ENCODE data around the gene MFAP5.

DNA sequence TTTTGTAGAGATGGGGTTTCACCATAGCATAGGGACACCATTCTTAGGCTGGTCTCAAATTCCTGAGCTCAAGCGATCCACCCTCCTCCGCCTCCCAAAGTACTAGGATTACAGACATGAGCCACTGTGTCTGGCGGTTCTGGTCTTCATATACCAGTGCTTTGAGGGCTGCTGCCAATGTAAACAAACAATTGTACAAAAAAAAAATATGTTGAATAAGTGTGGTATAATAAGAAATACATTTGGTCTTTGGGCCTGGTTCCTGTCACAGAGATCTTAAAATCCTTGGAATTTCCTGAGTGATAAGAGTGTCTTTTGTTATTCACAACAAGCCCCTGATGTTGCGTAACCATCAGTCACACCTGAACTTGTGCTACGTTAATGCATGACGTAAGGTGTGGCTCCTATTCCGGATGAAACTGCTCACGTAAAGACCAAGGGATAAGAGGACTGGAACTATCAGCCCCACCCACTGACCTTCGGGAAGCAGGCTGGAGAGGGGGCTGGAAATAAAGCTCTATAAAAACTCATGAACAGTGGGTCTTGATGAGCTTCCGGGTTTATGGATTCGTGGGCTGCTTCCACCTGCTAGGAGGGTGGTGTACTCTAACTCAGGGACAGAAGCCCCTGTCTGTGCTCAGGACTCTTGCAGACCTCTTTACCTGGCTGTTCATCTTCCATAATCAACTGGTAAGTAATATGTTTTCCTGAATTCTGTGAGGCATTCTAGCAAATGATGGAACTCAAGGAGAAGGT is 18.7 kb upstream of the MFAP5 start:
- TF ChIP-seq POLR2A (IDR thresholded peaks at IDR 0.05; ENCODE audit: low read length) = no peak
- no peak for TF ChIP-seq GATA1 (IDR thresholded peaks at IDR 0.05; ENCODE audit: low read depth, low read length)
